HG02970 (cell line): ENCODE results near the gene FOXL2NB.
"Not testable (repeated sequence)": the region's sequence is repeated elsewhere in the genome, so short reads cannot be mapped to it uniquely, and the experiment has no call there.

Experiments
- ATAC-seq: cut with Tn5 transposase; IDR thresholded peaks from one replicate; pipeline ENCODE4 v1.9.1; 2021; ENCODE audit warnings: mild to moderate bottlenecking, moderate library complexity, moderate number of reproducible peaks; ENCODE audit not compliant: unreplicated experiment, low FRiP score

Gene FOXL2NB

GRCh38 chr3:138946663-138947494, at the start of gene FOXL2NB, which contains the start of gene FOXL2:
Gene FOXL2NB (plus strand): TSS chr3:138947217. CDS start chr3:138947365, 148 bp downstream.
Gene FOXL2 (minus strand): TSS chr3:138947137. CDS start chr3:138946722, 415 bp downstream.
- ATAC-seq = no peak

- no peak for ATAC-seq
These were observed 48.7 kb upstream of the FOXL2NB start for GRCh38 chr3:138898301-138898700.

GRCh38 chr3:138898708-138899107, 48.3 kb upstream of the FOXL2NB start:
- no peak for ATAC-seq

- ATAC-seq = no peak
These were observed 47.5 kb upstream of the FOXL2NB start for GRCh38 chr3:138899351-138899991.

GRCh38 chr3:138901567-138901966, 45.5 kb upstream of the FOXL2NB start:
- no peak for ATAC-seq

- no peak for ATAC-seq
These were observed 44.8 kb upstream of the FOXL2NB start for GRCh38 chr3:138902171-138902570.

- ATAC-seq = no peak
These were observed 39.5 kb upstream of the FOXL2NB start for GRCh38 chr3:138907539-138907938.

GRCh38 chr3:138908846-138909245, 38.2 kb upstream of the FOXL2NB start:
- ATAC-seq = no peak

GRCh38 chr3:138909904-138910303, 37.1 kb upstream of the FOXL2NB start:
- no peak for ATAC-seq

- no peak for ATAC-seq
These were observed 35.4 kb upstream of the FOXL2NB start for GRCh38 chr3:138911621-138912020.

GRCh38 chr3:138912237-138912636, 34.8 kb upstream of the FOXL2NB start:
- no peak for ATAC-seq

GRCh38 chr3:138913766-138914165, 33.3 kb upstream of the FOXL2NB start:
- ATAC-seq = no peak

- peak; percentile 8 for ATAC-seq
These were observed 32.0 kb upstream of the FOXL2NB start for GRCh38 chr3:138914870-138915502.

GRCh38 chr3:138915503-138916498, 31.2 kb upstream of the FOXL2NB start:
- ATAC-seq = peak; percentile 79

GRCh38 chr3:138916824-138917223, 30.2 kb upstream of the FOXL2NB start:
- ATAC-seq = no peak

- no peak for ATAC-seq
These were observed 27.7 kb upstream of the FOXL2NB start for GRCh38 chr3:138919325-138919724.

- ATAC-seq = no peak
These were observed 25.4 kb upstream of the FOXL2NB start for GRCh38 chr3:138921316-138922292.

- not testable (repeated sequence) for ATAC-seq
These were observed 24.6 kb upstream of the FOXL2NB start for GRCh38 chr3:138922400-138922799.

GRCh38 chr3:138923531-138923994, 23.5 kb upstream of the FOXL2NB start:
- no peak for ATAC-seq
